ENCODE measurements around the gene COQ2. TPM values are rescaled to one million over a fixed set of nuclear protein-coding genes. Genes with fewer than 3 reads are reported as not detected.
A peak's percentile ranks its signal among the peaks of the same experiment; 100 is the strongest.
"Not testable (repeated sequence)": the region's sequence is repeated elsewhere in the genome, so short reads cannot be mapped to it uniquely, and the experiment has no call there.

COQ2 gene
- total RNA-seq, 1 donor = 14.1 TPM

GRCh38 chr4:83328521-83329187 is 44.1 kb upstream of the COQ2 start:
- Histone ChIP-seq H3K4me3 (ENCODE audit: insufficient read depth, low read length) (no peak overlapping the region), H4K20me1 (ENCODE audit: insufficient read depth, low read length) (no peaks in the 10 kb centered on the region), H3K27me3 (ENCODE audit: insufficient read depth, low read length) (peaks cover 15% of the 10 kb centered on the region), H3K27ac (ENCODE audit: low read depth, low read length) (no peak overlapping the region), H3K36me3 (ENCODE audit: insufficient read depth, low read length) (no peaks in the 10 kb centered on the region), H2AFZ (ENCODE audit: low read length) (peak overlapping the region; percentile 46), H3K79me2 (ENCODE audit: insufficient read depth, low read length) (no peaks in the 10 kb centered on the region), H3K9me3 (ENCODE audit: low read depth, low read length) (no peaks in the 10 kb centered on the region), H3K4me2 (ENCODE audit: insufficient read depth, low read length) (no peak overlapping the region), H3K4me1 (ENCODE audit: insufficient read depth, low read length) (no peaks in the 10 kb centered on the region)
- DNase-seq (ENCODE audit: insufficient read length, low spot score, missing footprints) = no peak
- TF ChIP-seq CTCF (IDR thresholded peaks at IDR 0.05; ENCODE audit: extremely low read depth, low read depth, low read length) = peak; percentile 35

GRCh38 chr4:83326546-83326945 is 41.9 kb upstream of the COQ2 start:
- DNase-seq (ENCODE audit: insufficient read length, low spot score, missing footprints) = no peak
- H3K4me1 ChIP-seq (ENCODE audit: insufficient read depth, low read length) = no peaks in the 10 kb centered on the region
- H3K9me3 ChIP-seq (ENCODE audit: low read depth, low read length) = no peaks in the 10 kb centered on the region
- H4K20me1 ChIP-seq (ENCODE audit: insufficient read depth, low read length) = no peaks in the 10 kb centered on the region
- no peaks in the 10 kb centered on the region for H3K79me2 ChIP-seq (ENCODE audit: insufficient read depth, low read length)
- H3K4me2 ChIP-seq (ENCODE audit: insufficient read depth, low read length) = no peak overlapping the region
- no peak overlapping the region for H2AFZ ChIP-seq (ENCODE audit: low read length)
- H3K27ac ChIP-seq (ENCODE audit: low read depth, low read length) = no peak overlapping the region
- peaks cover 9% of the 10 kb centered on the region for H3K27me3 ChIP-seq (ENCODE audit: insufficient read depth, low read length)
- no peaks in the 10 kb centered on the region for H3K36me3 ChIP-seq (ENCODE audit: insufficient read depth, low read length)
- TF ChIP-seq CTCF (IDR thresholded peaks at IDR 0.05; ENCODE audit: extremely low read depth, low read depth, low read length) = no peak
- no peak overlapping the region for H3K4me3 ChIP-seq (ENCODE audit: insufficient read depth, low read length)

- not testable (repeated sequence) for DNase-seq (ENCODE audit: insufficient read length, low spot score, missing footprints); H3K27me3 ChIP-seq (ENCODE audit: insufficient read depth, low read length); H3K4me3 ChIP-seq (ENCODE audit: insufficient read depth, low read length)
These were observed 40.7 kb upstream of the COQ2 start for GRCh38 chr4:83325306-83325705.

GRCh38 chr4:83323136-83323535 is 38.5 kb upstream of the COQ2 start:
- no peaks in the 10 kb centered on the region for H3K9me3 ChIP-seq (ENCODE audit: low read depth, low read length)
- H3K27me3 ChIP-seq (ENCODE audit: insufficient read depth, low read length) = peaks cover 5% of the 10 kb centered on the region
- H4K20me1 ChIP-seq (ENCODE audit: insufficient read depth, low read length) = no peaks in the 10 kb centered on the region
- no peak overlapping the region for H3K4me3 ChIP-seq (ENCODE audit: insufficient read depth, low read length)
- no peak overlapping the region for H3K27ac ChIP-seq (ENCODE audit: low read depth, low read length)
- H3K36me3 ChIP-seq (ENCODE audit: insufficient read depth, low read length) = no peaks in the 10 kb centered on the region
- H3K4me2 ChIP-seq (ENCODE audit: insufficient read depth, low read length) = no peak overlapping the region
- no peak overlapping the region for H2AFZ ChIP-seq (ENCODE audit: low read length)
- no peak for DNase-seq (ENCODE audit: insufficient read length, low spot score, missing footprints)
- no peak for TF ChIP-seq CTCF (IDR thresholded peaks at IDR 0.05; ENCODE audit: extremely low read depth, low read depth, low read length)
- H3K79me2 ChIP-seq (ENCODE audit: insufficient read depth, low read length) = no peaks in the 10 kb centered on the region
- H3K4me1 ChIP-seq (ENCODE audit: insufficient read depth, low read length) = no peaks in the 10 kb centered on the region

More at GRCh38 chr4:83325306-83325705, 40.7 kb upstream of the COQ2 start:
- not testable (repeated sequence) for H3K27ac ChIP-seq (ENCODE audit: low read depth, low read length); H3K36me3 ChIP-seq (ENCODE audit: insufficient read depth, low read length); H4K20me1 ChIP-seq (ENCODE audit: insufficient read depth, low read length); H2AFZ ChIP-seq (ENCODE audit: low read length); H3K4me1 ChIP-seq (ENCODE audit: insufficient read depth, low read length); H3K9me3 ChIP-seq (ENCODE audit: low read depth, low read length); H3K4me2 ChIP-seq (ENCODE audit: insufficient read depth, low read length); H3K79me2 ChIP-seq (ENCODE audit: insufficient read depth, low read length)

All from osteoblast (primary cell).